Dedifferentiated amniotic fluid mesenchymal stem cell (primary cell): Measurements from ENCODE around the gene FAM174C.

Experiments used
- DNase-seq: peaks from one replicate; pipeline ENCODE4 v3.0.0-alpha.2; 2016; ENCODE audit errors: extremely low spot score

FAM174C gene

DNA sequence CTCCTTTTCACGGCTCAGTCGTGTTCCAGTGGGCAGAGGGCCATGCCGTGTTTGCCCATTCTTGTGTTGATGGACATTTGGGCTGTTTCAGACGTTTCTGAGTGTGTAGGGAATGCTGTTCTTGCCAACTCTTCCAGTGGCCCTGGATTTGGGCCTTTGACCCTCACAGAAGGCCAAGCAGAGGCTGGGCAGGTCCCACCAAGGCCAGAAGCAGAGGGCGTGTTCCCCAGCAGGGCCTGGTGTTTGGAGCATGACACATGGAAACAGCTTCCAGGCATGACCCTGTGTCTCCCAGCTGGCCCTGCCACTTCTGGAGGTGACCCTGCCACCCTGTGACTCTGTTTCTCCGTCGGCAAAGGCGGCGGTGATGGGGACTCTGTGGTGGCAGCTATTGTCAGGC is 46.2 kb downstream of the FAM174C start:
- no peak for DNase-seq

DNA sequence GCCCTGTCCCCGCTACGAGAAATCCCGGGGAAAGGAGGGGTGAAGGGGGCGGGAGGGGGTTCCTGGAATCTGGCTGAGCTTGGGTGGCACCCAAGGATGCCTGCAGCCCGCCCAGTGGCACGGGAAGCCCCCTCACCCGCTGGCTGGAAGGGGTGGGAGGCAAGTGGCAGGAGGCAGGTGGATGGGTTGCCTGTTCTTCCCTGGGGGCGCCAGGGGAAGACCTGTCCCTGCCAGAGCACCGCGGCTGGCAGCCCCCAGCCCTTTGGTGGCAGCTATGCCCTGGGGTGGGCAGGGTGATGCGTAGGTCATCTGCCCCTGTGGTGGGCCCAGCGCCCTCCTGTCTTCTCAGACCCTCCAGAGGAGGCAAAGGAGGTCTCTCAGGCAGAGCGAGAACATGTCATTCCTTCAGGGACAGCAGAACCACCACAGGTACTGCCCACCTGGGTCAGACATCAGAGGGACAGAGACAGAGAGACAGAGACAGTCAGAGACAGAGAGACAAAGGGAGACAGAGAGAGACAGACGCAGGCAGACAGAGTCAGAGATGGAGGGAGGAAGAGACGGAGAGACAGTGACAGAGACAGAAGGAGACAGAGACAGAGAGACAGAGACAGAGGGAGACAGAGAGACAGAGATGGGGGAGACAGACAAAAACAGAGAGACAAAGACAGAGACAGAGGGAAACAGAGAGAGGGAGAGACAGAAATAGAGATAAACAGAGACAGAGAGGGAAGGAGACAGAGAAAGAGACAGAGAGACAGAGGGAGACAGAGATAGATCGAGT is 47.1 kb downstream of the FAM174C start:
- no peak for DNase-seq

- DNase-seq = no peak
Observed at GRCh38 chr19:1324249-1324805, 49.0 kb downstream of the FAM174C start.

DNA sequence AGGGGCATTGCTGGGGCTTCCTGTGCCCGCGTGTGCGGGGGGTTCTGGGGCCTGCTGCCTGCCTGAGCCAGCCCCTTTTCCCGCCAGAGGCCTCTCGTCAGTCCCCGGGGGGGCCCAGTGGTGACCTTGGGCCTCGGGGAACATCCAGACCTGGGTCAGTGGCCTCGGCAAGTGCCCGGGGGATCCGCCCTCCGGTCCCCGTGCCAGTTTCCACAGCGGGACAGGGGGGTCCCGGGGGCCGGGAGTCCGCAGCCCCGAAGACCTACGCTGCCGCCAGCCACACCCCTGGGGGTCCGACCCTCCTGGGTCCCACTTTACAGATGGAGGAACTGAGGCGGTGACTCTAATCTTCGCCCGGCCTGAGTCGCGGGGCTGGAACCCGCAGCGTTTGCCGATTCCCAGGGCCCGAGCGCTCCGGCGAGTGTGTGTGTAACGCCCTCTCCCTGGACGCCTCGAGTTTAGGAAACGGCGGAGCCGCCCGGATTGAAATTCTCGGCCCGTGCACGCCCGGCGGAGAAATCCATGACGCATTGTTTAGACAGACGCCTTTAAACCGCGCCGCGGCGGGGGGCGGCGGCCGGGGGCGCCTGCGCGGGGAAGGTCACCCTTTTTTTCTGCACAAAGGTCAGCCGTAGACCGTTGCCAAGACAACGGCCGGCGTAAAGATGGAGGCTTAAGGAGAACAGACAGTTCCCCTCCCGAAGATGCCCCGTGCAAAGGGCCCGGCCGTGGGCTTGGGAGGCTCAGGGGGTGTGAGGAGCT is 49.7 kb downstream of the FAM174C start:
- DNase-seq = peak; percentile 61

GRCh38 chr19:1325568-1326294 is 50.4 kb downstream of the FAM174C start:
- no peak for DNase-seq

DNA sequence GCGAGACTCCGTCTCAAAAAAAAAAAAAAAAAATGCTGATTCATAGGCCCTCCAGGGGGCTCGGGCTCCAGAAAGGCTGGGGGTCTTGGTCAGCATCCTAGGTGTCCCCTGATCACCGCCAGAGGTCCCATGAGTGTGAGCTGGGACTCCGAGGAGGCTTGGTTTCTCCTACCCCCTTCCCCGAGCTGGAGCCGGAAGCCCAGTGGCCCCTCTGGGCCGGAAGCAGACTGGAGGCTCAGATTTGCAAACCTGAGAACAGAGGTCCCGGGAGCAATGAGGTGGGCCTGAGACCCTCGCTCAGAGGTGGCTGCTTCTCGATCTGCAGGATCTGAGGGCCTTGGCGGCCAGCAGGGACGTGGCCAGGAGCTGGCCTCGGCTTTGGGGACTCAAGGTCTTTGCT is 51.8 kb downstream of the FAM174C start:
- DNase-seq = no peak
